ENCODE results near the gene CACNA1I.

DNA sequence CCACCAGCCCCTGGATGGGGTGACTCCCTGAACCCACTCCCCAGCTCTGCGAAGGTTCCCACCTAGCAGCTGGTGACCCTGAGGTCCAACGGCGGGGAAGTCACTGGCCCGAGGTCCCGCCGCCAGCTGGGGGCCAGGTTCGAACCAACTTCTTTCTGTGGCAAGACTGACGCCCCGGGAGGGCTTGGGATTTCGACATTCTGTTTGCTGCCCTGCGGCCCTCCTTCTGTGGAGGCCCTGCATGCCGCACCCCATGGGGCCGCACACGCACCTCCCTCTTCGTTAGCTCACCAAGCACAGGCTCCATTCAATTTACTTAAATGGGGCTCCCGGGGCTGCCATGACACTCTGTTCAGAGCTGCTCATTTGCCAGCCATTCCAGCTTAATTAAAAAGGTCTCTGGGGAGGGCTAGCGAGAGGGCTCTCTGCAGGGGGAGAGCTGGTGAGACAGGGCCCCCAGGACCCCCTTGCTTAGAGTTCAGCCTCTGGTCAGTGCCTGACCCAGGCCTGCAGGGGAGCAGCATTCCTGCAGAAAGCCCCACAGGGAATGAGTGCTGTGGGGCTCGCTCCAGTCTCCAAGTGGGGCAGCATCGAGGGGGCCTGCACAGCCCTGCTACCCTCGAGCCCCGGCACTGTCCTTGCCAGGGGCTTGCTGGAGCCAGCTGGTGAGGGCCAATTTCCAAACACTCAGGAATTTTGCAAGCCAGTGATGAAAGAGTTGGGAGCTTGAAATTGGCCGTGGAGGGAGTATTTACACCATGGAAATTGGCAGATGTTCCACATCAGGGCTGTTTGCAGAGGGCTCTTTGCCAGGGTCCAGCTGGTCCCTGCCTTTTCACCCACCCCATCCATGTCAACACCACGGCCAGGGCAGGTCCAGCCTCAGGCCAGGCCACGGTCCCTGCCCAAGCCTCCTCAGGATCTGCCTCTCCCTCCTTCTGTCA, 80.8 kb downstream of the CACNA1I start:
- TF ChIP-seq, protein P1, sequence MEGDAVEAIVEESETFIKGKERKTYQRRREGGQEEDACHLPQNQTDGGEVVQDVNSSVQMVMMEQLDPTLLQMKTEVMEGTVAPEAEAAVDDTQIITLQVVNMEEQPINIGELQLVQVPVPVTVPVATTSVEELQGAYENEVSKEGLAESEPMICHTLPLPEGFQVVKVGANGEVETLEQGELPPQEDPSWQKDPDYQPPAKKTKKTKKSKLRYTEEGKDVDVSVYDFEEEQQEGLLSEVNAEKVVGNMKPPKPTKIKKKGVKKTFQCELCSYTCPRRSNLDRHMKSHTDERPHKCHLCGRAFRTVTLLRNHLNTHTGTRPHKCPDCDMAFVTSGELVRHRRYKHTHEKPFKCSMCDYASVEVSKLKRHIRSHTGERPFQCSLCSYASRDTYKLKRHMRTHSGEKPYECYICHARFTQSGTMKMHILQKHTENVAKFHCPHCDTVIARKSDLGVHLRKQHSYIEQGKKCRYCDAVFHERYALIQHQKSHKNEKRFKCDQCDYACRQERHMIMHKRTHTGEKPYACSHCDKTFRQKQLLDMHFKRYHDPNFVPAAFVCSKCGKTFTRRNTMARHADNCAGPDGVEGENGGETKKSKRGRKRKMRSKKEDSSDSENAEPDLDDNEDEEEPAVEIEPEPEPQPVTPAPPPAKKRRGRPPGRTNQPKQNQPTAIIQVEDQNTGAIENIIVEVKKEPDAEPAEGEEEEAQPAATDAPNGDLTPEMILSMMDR (IDR thresholded peaks at IDR 0.05; ENCODE audit: poor library complexity) = no peak
- TF ChIP-seq EZH2 (IDR thresholded peaks at IDR 0.05; ENCODE audit: borderline replicate concordance) = no peak
- no peak for TF ChIP-seq EZH2phosphoT487 (IDR thresholded peaks at IDR 0.05; ENCODE audit: low read depth, severe bottlenecking, unreplicated experiment)
